Breast epithelium (tissue), 3 donors: ENCODE data around the gene RICTOR.

Source experiments
- CTCF ChIP-seq, 3 donors: fragments of 450-650 bp; IDR thresholded peaks; one replicate each; pipeline ENCODE4 v1.5.1; 2016 to 2017; ENCODE audit warnings: antibody characterized with exemption in 3 of 3, mild to moderate bottlenecking in 3 of 3, moderate library complexity in 3 of 3
- POLR2A ChIP-seq: fragments of 450-650 bp; IDR thresholded peaks from one replicate; pipeline ENCODE4 v1.6.1; 2016; ENCODE audit warnings: antibody characterized with exemption, mild to moderate bottlenecking, moderate library complexity

- TF ChIP-seq POLR2A (no peak), CTCF (IDR thresholded peaks at IDR 0.05) (peak in 2 of 3 donors; percentile 48 to 57)
Observed at GRCh38 chr5:38994324-38994927, 79.8 kb downstream of the RICTOR start.
